ENCODE measurements around the gene ABCC5. TPM values are rescaled to one million over a fixed set of nuclear protein-coding genes. Genes with fewer than 3 reads are reported as not detected.

ABCC5 gene
- total RNA-seq, 1 donor, result 21.2 TPM

GRCh38 chr3:183975981-183976662 lies 41.6 kb downstream of the ABCC5 start:
- TF ChIP-seq, protein P1, sequence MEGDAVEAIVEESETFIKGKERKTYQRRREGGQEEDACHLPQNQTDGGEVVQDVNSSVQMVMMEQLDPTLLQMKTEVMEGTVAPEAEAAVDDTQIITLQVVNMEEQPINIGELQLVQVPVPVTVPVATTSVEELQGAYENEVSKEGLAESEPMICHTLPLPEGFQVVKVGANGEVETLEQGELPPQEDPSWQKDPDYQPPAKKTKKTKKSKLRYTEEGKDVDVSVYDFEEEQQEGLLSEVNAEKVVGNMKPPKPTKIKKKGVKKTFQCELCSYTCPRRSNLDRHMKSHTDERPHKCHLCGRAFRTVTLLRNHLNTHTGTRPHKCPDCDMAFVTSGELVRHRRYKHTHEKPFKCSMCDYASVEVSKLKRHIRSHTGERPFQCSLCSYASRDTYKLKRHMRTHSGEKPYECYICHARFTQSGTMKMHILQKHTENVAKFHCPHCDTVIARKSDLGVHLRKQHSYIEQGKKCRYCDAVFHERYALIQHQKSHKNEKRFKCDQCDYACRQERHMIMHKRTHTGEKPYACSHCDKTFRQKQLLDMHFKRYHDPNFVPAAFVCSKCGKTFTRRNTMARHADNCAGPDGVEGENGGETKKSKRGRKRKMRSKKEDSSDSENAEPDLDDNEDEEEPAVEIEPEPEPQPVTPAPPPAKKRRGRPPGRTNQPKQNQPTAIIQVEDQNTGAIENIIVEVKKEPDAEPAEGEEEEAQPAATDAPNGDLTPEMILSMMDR (IDR thresholded peaks at IDR 0.05; ENCODE audit: insufficient read depth, low read length), result no peak
- no peak overlapping the region for H3K4me3 ChIP-seq (ENCODE audit: low read depth, low read length)
- DNase-seq (ENCODE audit: low read depth), result no peak

GRCh38 chr3:183968666-183969245 lies 48.9 kb downstream of the ABCC5 start:
- DNase-seq (ENCODE audit: low read depth), result no peak
- TF ChIP-seq, protein P1 (IDR thresholded peaks at IDR 0.05; ENCODE audit: insufficient read depth, low read length), result no peak
- no peak overlapping the region for H3K4me3 ChIP-seq (ENCODE audit: low read depth, low read length)

GRCh38 chr3:183967693-183968092 lies 50.0 kb downstream of the ABCC5 start:
- TF ChIP-seq, protein P1 (IDR thresholded peaks at IDR 0.05; ENCODE audit: insufficient read depth, low read length), result no peak
- DNase-seq (ENCODE audit: low read depth), result no peak
- no peak overlapping the region for H3K4me3 ChIP-seq (ENCODE audit: low read depth, low read length)

DNA sequence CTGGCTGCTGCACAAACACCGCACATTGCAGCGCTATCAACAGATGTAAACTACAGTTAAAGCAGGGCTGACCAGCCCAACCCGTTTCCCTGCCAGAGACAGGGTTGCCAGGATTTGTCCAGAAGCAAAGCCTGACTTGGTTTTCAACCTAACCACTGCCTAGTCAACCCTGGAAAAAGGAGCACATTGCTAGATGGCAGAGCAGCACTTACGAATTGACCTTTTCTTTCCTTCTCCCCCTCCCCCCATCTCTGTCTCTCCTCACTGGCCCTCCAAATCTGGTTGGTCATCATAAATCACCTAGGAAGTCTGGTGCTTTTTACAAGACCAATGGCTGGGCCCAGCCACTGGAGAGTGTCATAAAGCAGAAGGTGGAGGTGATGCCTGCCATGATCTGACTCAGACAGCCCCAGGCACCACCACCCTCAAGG lies 51.3 kb downstream of the ABCC5 start:
- no peak overlapping the region for H3K4me3 ChIP-seq (ENCODE audit: low read depth, low read length)
- TF ChIP-seq, protein P1 (IDR thresholded peaks at IDR 0.05; ENCODE audit: insufficient read depth, low read length), result no peak
- no peak for DNase-seq (ENCODE audit: low read depth)

GRCh38 chr3:183962807-183963206 lies 54.9 kb downstream of the ABCC5 start:
- TF ChIP-seq, protein P1 (IDR thresholded peaks at IDR 0.05; ENCODE audit: insufficient read depth, low read length), result no peak
- no peak overlapping the region for H3K4me3 ChIP-seq (ENCODE audit: low read depth, low read length)
- DNase-seq (ENCODE audit: low read depth), result no peak

DNA sequence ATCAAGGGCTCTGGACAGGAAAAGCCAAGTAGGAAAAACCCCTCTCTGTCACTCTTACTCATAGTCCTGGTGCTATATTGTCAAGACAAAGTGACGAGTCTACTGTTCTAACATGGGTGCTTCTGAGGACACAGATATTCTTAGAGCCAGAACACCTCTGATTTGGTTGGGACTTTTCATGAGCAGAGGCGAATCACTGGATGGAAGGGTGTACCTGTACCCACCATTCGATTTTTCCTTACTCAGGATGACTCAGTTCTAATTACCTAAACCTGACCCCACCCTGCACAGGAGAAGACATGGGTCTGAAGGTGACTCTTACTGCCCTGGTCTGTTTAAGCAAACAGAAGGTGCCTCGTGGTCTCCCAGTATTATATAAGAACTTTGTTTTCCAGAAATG lies 58.5 kb downstream of the ABCC5 start:
- TF ChIP-seq, protein P1 (IDR thresholded peaks at IDR 0.05; ENCODE audit: insufficient read depth, low read length), result no peak
- no peak for DNase-seq (ENCODE audit: low read depth)
- H3K4me3 ChIP-seq (ENCODE audit: low read depth, low read length), result no peak overlapping the region
